Panc1 (cell line): ENCODE results near the gene ACYP2. TPM values are rescaled to one million over a fixed set of nuclear protein-coding genes. Genes with fewer than 3 reads are reported as not detected.

Source experiments
- ATAC-seq: fragments of 200-7000 bp; cut with Tn5 transposase; 2 replicates; pipeline ENCODE4 v1.9.1; 2020; ENCODE audit warnings: mild to moderate bottlenecking, moderate library complexity
- BruUV-seq: library from RNA; stranded (reverse); fragments of 400-500 nt; replicated peaks from 2 replicates; lab custom pipeline; 2021; lab: Mats Ljungman, UMichigan
- CTCF ChIA-PET: fragments of 300-600 bp; sonication (Branson Sonifier 250); formaldehyde crosslinking; loops from one replicate; lab custom pipeline; 2022; ENCODE audit warnings: antibody characterized with exemption; lab: Charles Lee
- POLR2A ChIA-PET: fragments of 300-600 bp; sonication (Branson Sonifier 250); formaldehyde crosslinking; loops from one replicate; lab custom pipeline; 2022; ENCODE audit warnings: antibody characterized with exemption; lab: Charles Lee
- DNase-seq: peaks from one replicate; pipeline ENCODE4 v3.0.0-alpha.2; 2010; ENCODE audit warnings: low read depth, low spot score
- H3K27ac ChIP-seq: 2 replicates; pipeline ENCODE4 v1.5.1; 2011; ENCODE audit warnings: mild to moderate bottlenecking, low read length, inconsistent platforms
- H3K27me3 ChIP-seq: fragments of 200-500 bp; sonication (Bioruptor generic); 2 replicates; pipeline ENCODE4 v1.6.0; 2014; ENCODE audit warnings: low read length, inconsistent platforms; ENCODE audit not compliant: control insufficient read depth, insufficient read depth
- H3K36me3 ChIP-seq: fragments of 200-500 bp; sonication (Bioruptor generic); 2 replicates; pipeline ENCODE4 v1.5.1; 2014; ENCODE audit warnings: inconsistent platforms, mild to moderate bottlenecking, low read length, moderate library complexity; ENCODE audit not compliant: control insufficient read depth, insufficient read depth
- H3K4me1 ChIP-seq: 2 replicates; pipeline ENCODE4 v1.5.1; 2011; ENCODE audit warnings: inconsistent platforms, mild to moderate bottlenecking, low read length, moderate library complexity; ENCODE audit not compliant: control insufficient read depth, insufficient read depth
- H3K4me3 ChIP-seq, 2 experiments: 2 replicates each; pipeline ENCODE4 v1.5.1; 2011 to 2012; ENCODE audit warnings: low read depth in 2 of 2, low read length in 2 of 2, mild to moderate bottlenecking in 2 of 2, inconsistent platforms in 1 of 2, moderate library complexity in 1 of 2
- H3K9me3 ChIP-seq: fragments of 200-500 bp; sonication (Bioruptor generic); 2 replicates; pipeline ENCODE4 v1.5.1; 2014; ENCODE audit warnings: low read depth, mild to moderate bottlenecking, inconsistent platforms, low read length, moderate library complexity; ENCODE audit not compliant: control insufficient read depth, insufficient read depth
- CTCF ChIP-seq: fragments of 450-650 bp; IDR thresholded peaks from 2 replicates; pipeline ENCODE4 v1.5.1; 2017; ENCODE audit warnings: mild to moderate bottlenecking
- POLR2AphosphoS5 ChIP-seq: IDR thresholded peaks from 2 replicates; pipeline ENCODE4 v1.6.1; 2012; ENCODE audit warnings: mild to moderate bottlenecking, low read depth, low read length, moderate library complexity
- REST ChIP-seq, 2 experiments: IDR thresholded peaks; 2 replicates each; pipeline ENCODE4 v1.6.1; 2011 to 2012; ENCODE audit warnings: low read depth in 2 of 2, control low read depth in 1 of 2, low read length in 1 of 2, mild to moderate bottlenecking in 1 of 2, moderate library complexity in 1 of 2; ENCODE audit not compliant: insufficient read depth in 1 of 2
- SIN3A ChIP-seq: IDR thresholded peaks from 2 replicates; pipeline ENCODE4 v1.6.1; 2012; ENCODE audit warnings: low read depth, mild to moderate bottlenecking, low read length, moderate library complexity, borderline replicate concordance; ENCODE audit not compliant: insufficient read depth
- TCF7L2 ChIP-seq: IDR thresholded peaks from 2 replicates; pipeline ENCODE4 v1.6.1; 2011; ENCODE audit warnings: mild to moderate bottlenecking, low read depth, low read length, inconsistent platforms
- in situ Hi-C: cut with HindIII; loops from 2 replicates; pipeline ENCODE4 v1.10.0; 2016; ENCODE audit warnings: low sequenced_read_pairs, low pct_unique_long_range_greater_than_20kb
- intact Hi-C: fragments of 100-400 bp; cut with micrococcal nuclease; formaldehyde crosslinking; loops from one replicate; pipeline ENCODE4 v1.10.0; 2022; ENCODE audit not compliant: unreplicated experiment
- total RNA-seq: library from RNA; stranded (reverse); gene quantifications from one replicate; pipeline ENCODE4 v1.2.1, GENCODE V29; 2021; ENCODE audit not compliant: unreplicated experiment

Gene ACYP2
- total RNA-seq, 1 experiment from 2014 or later = 11.5 TPM

GRCh38 chr2:54208364-54209240, 93.2 kb downstream of the ACYP2 start:
- Histone ChIP-seq H3K27ac (no peak overlapping the region), H3K4me1 (no peaks in the 10 kb centered on the region), H3K9me3 (no peaks in the 10 kb centered on the region), H3K27me3 (no peaks in the 10 kb centered on the region), H3K36me3 (no peaks in the 10 kb centered on the region), H3K4me3 (no peak overlapping the region)
- BruUV-seq = no TSS peak
- TF ChIP-seq CTCF (no peak), SIN3A (no peak), TCF7L2 (no peak), POLR2AphosphoS5 (no peak), REST (IDR thresholded peaks at IDR 0.05; ENCODE audit: insufficient read depth in 1 of 2, low read depth in 2 of 2, low read length in 1 of 2) (no peak)
- in situ Hi-C loops = no loop called here
- POLR2A ChIA-PET = no interaction called here
- CTCF ChIA-PET = interaction anchor here (0.7 kb wide), 1 partner anchor 13 kb away, joined by 4 read pairs; no protein-coding TSS in a partner anchor
- no peak for ATAC-seq
- intact Hi-C loops = no loop called here
- DNase-seq = no peak

- DNase-seq (no peak), ATAC-seq (no peak)
- Histone ChIP-seq H3K9me3 (no peaks in the 10 kb centered on the region), H3K4me1 (no peaks in the 10 kb centered on the region), H3K4me3 (no peak overlapping the region), H3K36me3 (no peaks in the 10 kb centered on the region), H3K27ac (no peak overlapping the region), H3K27me3 (no peaks in the 10 kb centered on the region)
- CTCF ChIA-PET = no interaction called here
- POLR2A ChIA-PET = no interaction called here
- TF ChIP-seq REST (IDR thresholded peaks at IDR 0.05; ENCODE audit: insufficient read depth in 1 of 2, low read depth in 2 of 2, low read length in 1 of 2) (no peak), TCF7L2 (no peak), SIN3A (no peak), POLR2AphosphoS5 (no peak), CTCF (no peak)
- in situ Hi-C loops (no loop called here), intact Hi-C loops (no loop called here)
- BruUV-seq = no TSS peak
These were observed 94.0 kb downstream of the ACYP2 start for GRCh38 chr2:54209379-54209778.
